22Rv1 (cell line): ENCODE measurements around the gene UTS2R.

Source experiments
- H3K27ac ChIP-seq: fragments of 450-650 bp; 2 replicates; pipeline ENCODE4 v1.5.1; 2017
- ZFX ChIP-seq: fragments of 450-650 bp; IDR thresholded peaks from 2 replicates; pipeline ENCODE4 v1.6.1; 2017; ENCODE audit warnings: antibody characterized with exemption, borderline replicate concordance
- TF ChIP-seq, protein P1 (sequence below): fragments of 450-650 bp; IDR thresholded peaks from 2 replicates; pipeline ENCODE4 v1.5.1; 2017; ENCODE audit warnings: mild to moderate bottlenecking

The UTS2R gene

GRCh38 chr17:82400206-82400605, 28.6 kb downstream of the UTS2R start:
- H3K27ac ChIP-seq, result no peak overlapping the region
- TF ChIP-seq ZFX, result no peak
- TF ChIP-seq, protein P1, sequence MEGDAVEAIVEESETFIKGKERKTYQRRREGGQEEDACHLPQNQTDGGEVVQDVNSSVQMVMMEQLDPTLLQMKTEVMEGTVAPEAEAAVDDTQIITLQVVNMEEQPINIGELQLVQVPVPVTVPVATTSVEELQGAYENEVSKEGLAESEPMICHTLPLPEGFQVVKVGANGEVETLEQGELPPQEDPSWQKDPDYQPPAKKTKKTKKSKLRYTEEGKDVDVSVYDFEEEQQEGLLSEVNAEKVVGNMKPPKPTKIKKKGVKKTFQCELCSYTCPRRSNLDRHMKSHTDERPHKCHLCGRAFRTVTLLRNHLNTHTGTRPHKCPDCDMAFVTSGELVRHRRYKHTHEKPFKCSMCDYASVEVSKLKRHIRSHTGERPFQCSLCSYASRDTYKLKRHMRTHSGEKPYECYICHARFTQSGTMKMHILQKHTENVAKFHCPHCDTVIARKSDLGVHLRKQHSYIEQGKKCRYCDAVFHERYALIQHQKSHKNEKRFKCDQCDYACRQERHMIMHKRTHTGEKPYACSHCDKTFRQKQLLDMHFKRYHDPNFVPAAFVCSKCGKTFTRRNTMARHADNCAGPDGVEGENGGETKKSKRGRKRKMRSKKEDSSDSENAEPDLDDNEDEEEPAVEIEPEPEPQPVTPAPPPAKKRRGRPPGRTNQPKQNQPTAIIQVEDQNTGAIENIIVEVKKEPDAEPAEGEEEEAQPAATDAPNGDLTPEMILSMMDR, result no peak

DNA sequence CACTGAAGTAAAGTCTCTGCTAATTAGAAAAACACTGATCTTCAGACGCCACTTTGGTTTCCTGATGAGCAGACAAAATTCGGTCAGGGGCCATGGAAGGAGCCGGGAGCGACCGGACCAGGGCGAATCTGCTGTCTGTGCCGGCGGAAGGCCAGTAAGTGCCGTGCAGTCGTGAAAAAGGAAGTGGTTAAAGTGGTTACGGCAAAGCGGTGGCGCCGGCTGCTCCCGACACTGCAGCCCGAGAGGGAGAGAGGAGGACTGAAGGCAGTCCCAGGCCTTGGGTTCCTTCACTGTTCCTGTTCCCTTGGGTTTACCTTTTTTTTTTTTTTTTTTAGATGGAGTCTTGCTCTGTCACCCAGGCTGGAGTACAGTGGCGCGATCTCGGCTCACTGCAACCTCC, 29.3 kb downstream of the UTS2R start:
- TF ChIP-seq, protein P1, result no peak
- no peak for TF ChIP-seq ZFX

GRCh38 chr17:82402865-82403264, 31.3 kb downstream of the UTS2R start:
- TF ChIP-seq, protein P1, result no peak
- H3K27ac ChIP-seq, result no peak overlapping the region

More for the DNA sequence above, 29.3 kb downstream of the UTS2R start:
- H3K27ac ChIP-seq, result no peak overlapping the region

GRCh38 chr17:82403662-82404660, 32.4 kb downstream of the UTS2R start:
- TF ChIP-seq, protein P1, result no peak
- no peak for TF ChIP-seq ZFX

DNA sequence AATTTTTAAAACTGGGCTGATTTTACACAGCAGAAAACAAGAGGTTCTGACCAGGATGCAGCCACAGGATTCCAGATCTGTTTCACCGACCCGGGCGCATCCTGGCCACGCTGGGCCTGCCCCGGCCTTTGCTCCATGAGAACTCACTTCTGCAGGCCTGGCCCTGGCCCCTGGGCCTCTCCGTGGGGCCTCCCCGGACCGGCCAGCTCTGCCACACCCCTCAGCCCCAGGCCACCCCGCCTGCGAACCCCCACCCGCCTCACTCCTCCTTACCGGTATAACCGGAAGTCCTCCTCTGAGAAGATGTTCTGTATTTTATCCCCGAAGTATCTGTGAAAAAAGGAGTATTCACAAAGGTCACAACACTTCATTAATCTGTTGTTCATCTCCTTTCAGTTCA, 33.5 kb downstream of the UTS2R start:
- TF ChIP-seq, protein P1, result no peak
- no peak for TF ChIP-seq ZFX

More at GRCh38 chr17:82403662-82404660, 32.4 kb downstream of the UTS2R start:
- no peak overlapping the region for H3K27ac ChIP-seq

GRCh38 chr17:82406131-82406671, 34.6 kb downstream of the UTS2R start:
- no peak overlapping the region for H3K27ac ChIP-seq
- TF ChIP-seq, protein P1, result no peak
- no peak for TF ChIP-seq ZFX

More for the DNA sequence above, 33.5 kb downstream of the UTS2R start:
- no peak overlapping the region for H3K27ac ChIP-seq

GRCh38 chr17:82407255-82407654, 35.7 kb downstream of the UTS2R start:
- no peak overlapping the region for H3K27ac ChIP-seq
- TF ChIP-seq ZFX, result no peak
- TF ChIP-seq, protein P1, result no peak
